ENCODE data around the gene SALL1.

Gene SALL1

GRCh38 chr16:51112323-51112722 is 38.7 kb downstream of the SALL1 start:
- TF ChIP-seq CTCF (IDR thresholded peaks at IDR 0.05; ENCODE audit: borderline replicate concordance, control extremely low read depth, extremely low read depth, insufficient read depth, missing control alignments) = no peak
- in situ Hi-C loops (cut with MboI; ENCODE audit: low sequenced_read_pairs, unreplicated experiment) = no loop called here

GRCh38 chr16:51111759-51112158 is 39.3 kb downstream of the SALL1 start:
- TF ChIP-seq CTCF (IDR thresholded peaks at IDR 0.05; ENCODE audit: borderline replicate concordance, control extremely low read depth, extremely low read depth, insufficient read depth, missing control alignments) = no peak
- no peak for DNase-seq (ENCODE audit: low spot score)
- in situ Hi-C loops (cut with MboI; ENCODE audit: low sequenced_read_pairs, unreplicated experiment) = no loop called here

More at GRCh38 chr16:51112323-51112722, 38.7 kb downstream of the SALL1 start:
- no peak for DNase-seq (ENCODE audit: low spot score)

GRCh38 chr16:51110700-51111157 is 40.3 kb downstream of the SALL1 start:
- in situ Hi-C loops (cut with MboI; ENCODE audit: low sequenced_read_pairs, unreplicated experiment) = no loop called here
- TF ChIP-seq CTCF (IDR thresholded peaks at IDR 0.05; ENCODE audit: borderline replicate concordance, control extremely low read depth, extremely low read depth, insufficient read depth, missing control alignments) = no peak
- no peak for DNase-seq (ENCODE audit: low spot score)

- no peak for DNase-seq (ENCODE audit: low spot score)
- no peak for TF ChIP-seq CTCF (IDR thresholded peaks at IDR 0.05; ENCODE audit: borderline replicate concordance, control extremely low read depth, extremely low read depth, insufficient read depth, missing control alignments)
- in situ Hi-C loops (cut with MboI; ENCODE audit: low sequenced_read_pairs, unreplicated experiment) = no loop called here
These were observed 41.9 kb downstream of the SALL1 start for GRCh38 chr16:51109173-51109572.

- DNase-seq (ENCODE audit: low spot score) = no peak
- TF ChIP-seq CTCF (IDR thresholded peaks at IDR 0.05; ENCODE audit: borderline replicate concordance, control extremely low read depth, extremely low read depth, insufficient read depth, missing control alignments) = no peak
- in situ Hi-C loops (cut with MboI; ENCODE audit: low sequenced_read_pairs, unreplicated experiment) = no loop called here
These were observed 43.3 kb downstream of the SALL1 start for GRCh38 chr16:51107742-51108141.

- TF ChIP-seq CTCF (IDR thresholded peaks at IDR 0.05; ENCODE audit: borderline replicate concordance, control extremely low read depth, extremely low read depth, insufficient read depth, missing control alignments) = no peak
- DNase-seq (ENCODE audit: low spot score) = no peak
- in situ Hi-C loops (cut with MboI; ENCODE audit: low sequenced_read_pairs, unreplicated experiment) = no loop called here
These were observed 44.5 kb downstream of the SALL1 start for GRCh38 chr16:51106535-51106934.

GRCh38 chr16:51103590-51103989 is 47.5 kb downstream of the SALL1 start:
- in situ Hi-C loops (cut with MboI; ENCODE audit: low sequenced_read_pairs, unreplicated experiment) = no loop called here
- DNase-seq (ENCODE audit: low spot score) = no peak
- no peak for TF ChIP-seq CTCF (IDR thresholded peaks at IDR 0.05; ENCODE audit: borderline replicate concordance, control extremely low read depth, extremely low read depth, insufficient read depth, missing control alignments)

All from GM13976 (cell line).